Skeletal muscle tissue (tissue), 4 donors: ENCODE measurements around the gene CLEC7A. TPM values are rescaled to one million over a fixed set of nuclear protein-coding genes. Genes with fewer than 3 reads are reported as not detected.

Experiments
- H3K27ac ChIP-seq: one replicate; pipeline ENCODE4 v1.7.0; 2013; ENCODE audit warnings: mild to moderate bottlenecking, low read depth, low read length, inconsistent platforms
- H3K27me3 ChIP-seq, 3 donors: one replicate each; pipeline ENCODE4 v1.7.0; 2013; ENCODE audit warnings: low read length in 3 of 3; ENCODE audit not compliant: control insufficient read depth in 3 of 3, insufficient read depth in 3 of 3
- H3K36me3 ChIP-seq, 3 donors: one replicate each; pipeline ENCODE4 v1.7.0; 2013; ENCODE audit warnings: low read length in 3 of 3; ENCODE audit not compliant: control insufficient read depth in 3 of 3, insufficient read depth in 3 of 3
- H3K4me1 ChIP-seq, 3 donors: one replicate each; pipeline ENCODE4 v1.7.0; 2013; ENCODE audit warnings: low read length in 3 of 3, mild to moderate bottlenecking in 3 of 3; ENCODE audit not compliant: control insufficient read depth in 3 of 3, insufficient read depth in 3 of 3
- H3K4me3 ChIP-seq, 3 donors: one replicate each; pipeline ENCODE4 v1.7.0; 2013; ENCODE audit warnings: low read length in 3 of 3
- H3K9ac ChIP-seq, 3 donors: one replicate each; pipeline ENCODE4 v1.7.0; 2013; ENCODE audit warnings: low read length in 3 of 3, mild to moderate bottlenecking in 3 of 3, moderate library complexity in 2 of 3, low read depth in 1 of 3
- H3K9me3 ChIP-seq, 3 donors: one replicate each; pipeline ENCODE4 v1.7.0; 2013; ENCODE audit warnings: low read length in 3 of 3; ENCODE audit not compliant: control insufficient read depth in 3 of 3
- total RNA-seq: library from RNA; depleted of rRNA; stranded (reverse); fragments of >200 nt; gene quantifications from one replicate; pipeline ENCODE4 v1.2.3, GENCODE V29; 2014
- donor health status: Osteomylitis.

Gene CLEC7A
- total RNA-seq, 1 donor from 2014 or later, result 2.1 TPM

- Histone ChIP-seq H3K27me3 (no peaks in the 10 kb centered on the region), H3K36me3 (no peaks in the 10 kb centered on the region), H3K9ac (no peak overlapping the region), H3K27ac (no peak overlapping the region), H3K4me3 (no peak overlapping the region), H3K4me1 (peaks cover 0 to 3% (median 0%) of the 10 kb centered on the region in 3 donors), H3K9me3 (peaks cover 0 to 2% (median 2%) of the 10 kb centered on the region in 3 donors)
Observed at GRCh38 chr12:10082117-10082874, 47.7 kb downstream of the CLEC7A start.

- Histone ChIP-seq H3K36me3 (no peaks in the 10 kb centered on the region), H3K9me3 (no peaks in the 10 kb centered on the region)
Observed at GRCh38 chr12:10075451-10075850, 54.5 kb downstream of the CLEC7A start.

GRCh38 chr12:10073261-10073660, 56.7 kb downstream of the CLEC7A start:
- Histone ChIP-seq H3K27me3 (no peaks in the 10 kb centered on the region), H3K9me3 (no peaks in the 10 kb centered on the region)

More at GRCh38 chr12:10075451-10075850, 54.5 kb downstream of the CLEC7A start:
- Histone ChIP-seq H3K4me3 (no peak overlapping the region), H3K4me1 (no peaks in the 10 kb centered on the region), H3K27me3 (no peaks in the 10 kb centered on the region), H3K9ac (no peak overlapping the region), H3K27ac (no peak overlapping the region)

GRCh38 chr12:10072131-10072530, 57.9 kb downstream of the CLEC7A start:
- Histone ChIP-seq H3K4me3 (no peak overlapping the region), H3K27ac (no peak overlapping the region), H3K4me1 (no peaks in the 10 kb centered on the region), H3K9me3 (no peaks in the 10 kb centered on the region), H3K9ac (no peak overlapping the region), H3K27me3 (no peaks in the 10 kb centered on the region), H3K36me3 (no peaks in the 10 kb centered on the region)

More at GRCh38 chr12:10073261-10073660, 56.7 kb downstream of the CLEC7A start:
- H3K27ac ChIP-seq, result no peak overlapping the region
- H3K4me3 ChIP-seq, result no peak overlapping the region
- no peaks in the 10 kb centered on the region for H3K36me3 ChIP-seq
- no peaks in the 10 kb centered on the region for H3K4me1 ChIP-seq
- no peak overlapping the region for H3K9ac ChIP-seq

GRCh38 chr12:10070380-10070779, 59.6 kb downstream of the CLEC7A start:
- Histone ChIP-seq H3K9ac (no peak overlapping the region), H3K27ac (no peak overlapping the region), H3K9me3 (no peaks in the 10 kb centered on the region), H3K27me3 (no peaks in the 10 kb centered on the region), H3K36me3 (no peaks in the 10 kb centered on the region), H3K4me1 (no peaks in the 10 kb centered on the region), H3K4me3 (no peak overlapping the region)

GRCh38 chr12:10069976-10070375, 60.0 kb downstream of the CLEC7A start:
- no peaks in the 10 kb centered on the region for H3K9me3 ChIP-seq
- H3K27me3 ChIP-seq, result no peaks in the 10 kb centered on the region
- no peak overlapping the region for H3K9ac ChIP-seq
- no peaks in the 10 kb centered on the region for H3K36me3 ChIP-seq
- no peak overlapping the region for H3K4me3 ChIP-seq
- H3K4me1 ChIP-seq, result no peaks in the 10 kb centered on the region
- H3K27ac ChIP-seq, result no peak overlapping the region

GRCh38 chr12:10069099-10069498, 60.9 kb downstream of the CLEC7A start:
- Histone ChIP-seq H3K27ac (peak overlapping the region; percentile 72), H3K27me3 (no peaks in the 10 kb centered on the region), H3K9ac (no peak overlapping the region), H3K4me3 (no peak overlapping the region), H3K36me3 (no peaks in the 10 kb centered on the region), H3K4me1 (no peaks in the 10 kb centered on the region), H3K9me3 (no peaks in the 10 kb centered on the region)

- H3K27ac ChIP-seq, result peak overlapping the region; percentile 72
Observed at GRCh38 chr12:10068644-10069043, 61.4 kb downstream of the CLEC7A start.

GRCh38 chr12:10067942-10068341, 62.1 kb downstream of the CLEC7A start:
- Histone ChIP-seq H3K4me1 (no peaks in the 10 kb centered on the region), H3K9ac (no peak overlapping the region), H3K27ac (peak overlapping the region; percentile 72), H3K9me3 (no peaks in the 10 kb centered on the region), H3K4me3 (no peak overlapping the region), H3K36me3 (no peaks in the 10 kb centered on the region), H3K27me3 (no peaks in the 10 kb centered on the region)

More at GRCh38 chr12:10068644-10069043, 61.4 kb downstream of the CLEC7A start:
- Histone ChIP-seq H3K36me3 (no peaks in the 10 kb centered on the region), H3K4me1 (no peaks in the 10 kb centered on the region), H3K9me3 (no peaks in the 10 kb centered on the region), H3K4me3 (no peak overlapping the region), H3K9ac (no peak overlapping the region), H3K27me3 (no peaks in the 10 kb centered on the region)

- Histone ChIP-seq H3K36me3 (no peaks in the 10 kb centered on the region), H3K27me3 (no peaks in the 10 kb centered on the region), H3K9ac (no peak overlapping the region), H3K4me1 (no peaks in the 10 kb centered on the region), H3K9me3 (no peaks in the 10 kb centered on the region), H3K27ac (peak overlapping the region; percentile 21), H3K4me3 (no peak overlapping the region)
Observed at GRCh38 chr12:10067264-10067663, 62.7 kb downstream of the CLEC7A start.
